NCI-H146 treated with DMSO at 0.1 percent for 48 hours (cell line): Measurements from ENCODE around the gene STX11.
"Not testable (repeated sequence)": the region's sequence is repeated elsewhere in the genome, so short reads cannot be mapped to it uniquely, and the experiment has no call there.

Experiments used
- DNase-seq: peaks from one replicate; lab custom pipeline; 2025; ENCODE audit not compliant: unreplicated experiment; lab: John Stamatoyannopoulos, UW

STX11 gene

GRCh38 chr6:144171406-144171805 is 21.1 kb downstream of the STX11 start:
- no peak for DNase-seq

- DNase-seq = no peak
These were observed 23.7 kb downstream of the STX11 start for GRCh38 chr6:144174006-144174405.

- no peak for DNase-seq
These were observed 25.7 kb downstream of the STX11 start for GRCh38 chr6:144176043-144176442.

GRCh38 chr6:144177726-144178125 is 27.4 kb downstream of the STX11 start:
- no peak for DNase-seq

GRCh38 chr6:144178323-144178722 is 28.0 kb downstream of the STX11 start:
- no peak for DNase-seq

- DNase-seq = no peak
These were observed 28.9 kb downstream of the STX11 start for GRCh38 chr6:144179237-144179636.

- DNase-seq = no peak
These were observed 29.5 kb downstream of the STX11 start for GRCh38 chr6:144179828-144180227.

- not testable (repeated sequence) for DNase-seq
These were observed 30.0 kb downstream of the STX11 start for GRCh38 chr6:144180354-144180753.

- no peak for DNase-seq
These were observed 31.3 kb downstream of the STX11 start for GRCh38 chr6:144181639-144182038.

- not testable (repeated sequence) for DNase-seq
These were observed 33.9 kb downstream of the STX11 start for GRCh38 chr6:144184186-144184585.

- DNase-seq = no peak
These were observed 35.0 kb downstream of the STX11 start for GRCh38 chr6:144185133-144185836.

GRCh38 chr6:144186817-144187625 is 36.7 kb downstream of the STX11 start:
- no peak for DNase-seq

GRCh38 chr6:144189351-144189750 is 39.0 kb downstream of the STX11 start:
- no peak for DNase-seq

- DNase-seq = no peak
These were observed 39.8 kb downstream of the STX11 start for GRCh38 chr6:144190080-144190479.

GRCh38 chr6:144190593-144190992 is 40.3 kb downstream of the STX11 start:
- DNase-seq = no peak

- no peak for DNase-seq
These were observed 42.9 kb downstream of the STX11 start for GRCh38 chr6:144193181-144193580.

- no peak for DNase-seq
These were observed 44.0 kb downstream of the STX11 start for GRCh38 chr6:144194293-144194810.

- DNase-seq = no peak
These were observed 45.5 kb downstream of the STX11 start for GRCh38 chr6:144195671-144196270.

- DNase-seq = no peak
These were observed 47.6 kb downstream of the STX11 start for GRCh38 chr6:144197919-144198318.

- DNase-seq = no peak
These were observed 52.7 kb downstream of the STX11 start for GRCh38 chr6:144202879-144203468.

- no peak for DNase-seq
These were observed 60.8 kb downstream of the STX11 start for GRCh38 chr6:144211160-144211559.
